Central memory CD4-positive, alpha-beta T cell (primary cell): ENCODE data around the gene ABCC6.
"Not testable (repeated sequence)": the region's sequence is repeated elsewhere in the genome, so short reads cannot be mapped to it uniquely, and the experiment has no call there.

Experiments
- DNase-seq: peaks from one replicate; pipeline ENCODE4 v3.0.0; 2022
- total RNA-seq, 3 experiments: gene quantifications; one replicate each; lab custom pipeline; 2026; lab: John Stamatoyannopoulos, UW

ABCC6 gene
- total RNA-seq, result 0 reads per million in 3 experiments

GRCh38 chr16:16222850-16223661 lies at the start of gene ABCC6:
ABCC6 (minus strand) TSS chr16:16223494; CDS start chr16:16223434, 60 bp downstream.
- not testable (repeated sequence) for DNase-seq

GRCh38 chr16:16272573-16273221 lies 49.4 kb upstream of the ABCC6 start:
- DNase-seq, result not testable (repeated sequence)

GRCh38 chr16:16271658-16272057 lies 48.4 kb upstream of the ABCC6 start:
- not testable (repeated sequence) for DNase-seq

- not testable (repeated sequence) for DNase-seq
These were observed 45.0 kb upstream of the ABCC6 start for GRCh38 chr16:16268185-16268808.

GRCh38 chr16:16267708-16268107 lies 44.4 kb upstream of the ABCC6 start:
- DNase-seq, result not testable (repeated sequence)

GRCh38 chr16:16265044-16265443 lies 41.8 kb upstream of the ABCC6 start:
- DNase-seq, result not testable (repeated sequence)

- not testable (repeated sequence) for DNase-seq
These were observed 40.7 kb upstream of the ABCC6 start for GRCh38 chr16:16263947-16264346.

GRCh38 chr16:16262954-16263555 lies 39.8 kb upstream of the ABCC6 start:
- not testable (repeated sequence) for DNase-seq

GRCh38 chr16:16259971-16260370 lies 36.7 kb upstream of the ABCC6 start:
- DNase-seq, result not testable (repeated sequence)

GRCh38 chr16:16258822-16259221 lies 35.5 kb upstream of the ABCC6 start:
- DNase-seq, result not testable (repeated sequence)

- not testable (repeated sequence) for DNase-seq
These were observed 34.1 kb upstream of the ABCC6 start for GRCh38 chr16:16257301-16257923.

GRCh38 chr16:16252377-16252776 lies 29.1 kb upstream of the ABCC6 start:
- not testable (repeated sequence) for DNase-seq

GRCh38 chr16:16249621-16250330 lies 26.5 kb upstream of the ABCC6 start:
- not testable (repeated sequence) for DNase-seq

GRCh38 chr16:16247439-16247838 lies 24.1 kb upstream of the ABCC6 start:
- DNase-seq, result not testable (repeated sequence)

- not testable (repeated sequence) for DNase-seq
These were observed 23.4 kb upstream of the ABCC6 start for GRCh38 chr16:16246578-16247262.

GRCh38 chr16:16243886-16244285 lies 20.6 kb upstream of the ABCC6 start:
- not testable (repeated sequence) for DNase-seq

GRCh38 chr16:16240667-16241066 lies 17.4 kb upstream of the ABCC6 start:
- DNase-seq, result not testable (repeated sequence)

GRCh38 chr16:16237738-16238137 lies 14.4 kb upstream of the ABCC6 start:
- not testable (repeated sequence) for DNase-seq

- not testable (repeated sequence) for DNase-seq
These were observed 13.8 kb upstream of the ABCC6 start for GRCh38 chr16:16237071-16237470.

GRCh38 chr16:16232692-16233061 lies 9.4 kb upstream of the ABCC6 start:
- DNase-seq, result not testable (repeated sequence)

- not testable (repeated sequence) for DNase-seq
These were observed 458 bp upstream of the ABCC6 start for GRCh38 chr16:16223662-16224241.
